Measurements from ENCODE around the gene UQCRH.
A peak's percentile ranks its signal among the peaks of the same experiment; 100 is the strongest.

UQCRH gene

GRCh38 chr1:46295306-46295705 lies 8.2 kb upstream of the UQCRH start:
- H3K4me3 ChIP-seq (ENCODE audit: low read depth, low read length): no peak overlapping the region
- TF ChIP-seq CTCF (IDR thresholded peaks at IDR 0.05; ENCODE audit: low read depth, low read length): no peak
- in situ Hi-C loops (cut with HindIII; ENCODE audit: low sequenced_read_pairs): no loop called here
- DNase-seq (ENCODE audit: low read depth, low spot score): no peak

DNA sequence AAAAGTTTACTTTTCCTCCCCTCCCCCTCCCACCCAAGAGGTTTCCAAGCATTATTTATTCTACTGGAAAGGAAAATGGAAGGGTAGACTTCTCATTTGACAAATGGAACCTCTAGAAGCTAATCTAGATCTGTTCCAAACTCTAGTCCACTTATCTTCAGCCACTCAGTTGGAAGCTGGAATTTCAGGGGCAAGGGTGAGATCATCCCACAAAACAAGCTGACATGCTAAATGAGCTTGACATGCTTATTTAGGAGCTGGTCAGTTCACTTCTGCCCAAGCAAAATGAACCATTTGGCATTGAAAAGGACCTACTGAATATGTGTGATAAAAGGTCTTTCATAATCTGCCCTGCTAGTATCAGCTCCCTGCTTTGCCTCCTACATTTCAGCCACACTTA lies 5.1 kb upstream of the UQCRH start:
- TF ChIP-seq CTCF (IDR thresholded peaks at IDR 0.05; ENCODE audit: low read depth, low read length): no peak
- no peak overlapping the region for H3K4me3 ChIP-seq (ENCODE audit: low read depth, low read length)
- no peak for DNase-seq (ENCODE audit: low read depth, low spot score)
- in situ Hi-C loops (cut with HindIII; ENCODE audit: low sequenced_read_pairs): no loop called here

DNA sequence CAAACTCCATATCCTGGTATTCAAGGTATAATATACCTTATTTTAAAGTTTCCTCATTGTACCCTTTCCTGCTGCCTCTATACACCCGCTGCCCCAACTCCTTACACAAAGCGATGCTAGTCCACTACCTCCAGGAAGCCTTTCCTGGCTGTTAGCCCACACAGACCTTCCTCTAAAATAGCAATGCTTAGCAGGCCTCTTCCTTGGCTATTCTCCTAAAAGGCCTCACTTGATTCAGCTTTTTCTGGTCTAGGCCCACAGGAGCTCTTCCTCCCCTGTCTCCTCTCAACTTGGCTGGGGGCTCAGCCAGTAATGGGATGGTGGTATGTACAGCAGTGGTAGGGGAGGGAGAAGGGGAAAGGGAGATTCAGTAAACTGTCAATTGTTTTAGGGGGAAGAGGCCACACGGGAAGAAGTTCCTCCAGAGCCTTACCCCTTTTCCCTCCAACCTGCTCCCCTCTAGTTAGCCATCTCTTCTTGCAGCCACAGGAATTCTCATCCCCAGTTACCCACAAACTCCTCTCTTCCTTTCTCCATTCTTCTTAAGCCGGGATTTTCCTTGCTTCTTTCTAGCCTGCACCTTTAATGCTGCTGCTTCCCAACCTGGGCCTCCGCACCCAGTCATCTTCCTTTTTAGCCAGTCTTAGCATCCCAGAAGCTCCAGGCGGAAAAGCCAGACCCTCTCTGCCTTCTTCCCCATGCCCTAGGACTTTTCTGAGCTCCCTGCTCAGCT lies 2.7 kb upstream of the UQCRH start:
- no peak for TF ChIP-seq CTCF (IDR thresholded peaks at IDR 0.05; ENCODE audit: low read depth, low read length)
- in situ Hi-C loops (cut with HindIII; ENCODE audit: low sequenced_read_pairs): no loop called here

GRCh38 chr1:46301406-46301807 lies 2.1 kb upstream of the UQCRH start:
- TF ChIP-seq CTCF (IDR thresholded peaks at IDR 0.05; ENCODE audit: low read depth, low read length): no peak

More for the DNA sequence above, 2.7 kb upstream of the UQCRH start:
- peak; percentile 48 for DNase-seq (ENCODE audit: low read depth, low spot score)
- H3K4me3 ChIP-seq (ENCODE audit: low read depth, low read length): peak overlapping the region; percentile 87

GRCh38 chr1:46301808-46302640 lies 1.5 kb upstream of the UQCRH start:
- peak; percentile 20 for TF ChIP-seq CTCF (IDR thresholded peaks at IDR 0.05; ENCODE audit: low read depth, low read length)
- peak; percentile 61 for DNase-seq (ENCODE audit: low read depth, low spot score)
- H3K4me3 ChIP-seq (ENCODE audit: low read depth, low read length): peak overlapping the region; percentile 87
- in situ Hi-C loops (cut with HindIII; ENCODE audit: low sequenced_read_pairs): no loop called here

More at GRCh38 chr1:46301406-46301807, 2.1 kb upstream of the UQCRH start:
- no peak for DNase-seq (ENCODE audit: low read depth, low spot score)
- H3K4me3 ChIP-seq (ENCODE audit: low read depth, low read length): peak overlapping the region; percentile 87
- in situ Hi-C loops (cut with HindIII; ENCODE audit: low sequenced_read_pairs): no loop called here

- H3K4me3 ChIP-seq (ENCODE audit: low read depth, low read length): peak overlapping the region; percentile 87
- peak; percentile 37 for DNase-seq (ENCODE audit: low read depth, low spot score)
- in situ Hi-C loops (cut with HindIII; ENCODE audit: low sequenced_read_pairs): no loop called here
- TF ChIP-seq CTCF (IDR thresholded peaks at IDR 0.05; ENCODE audit: low read depth, low read length): no peak
These were observed 859 bp upstream of the UQCRH start for GRCh38 chr1:46302641-46303037.

All from astrocyte of the spinal cord (primary cell).